ENCODE measurements around the gene ZNF768.

DNA sequence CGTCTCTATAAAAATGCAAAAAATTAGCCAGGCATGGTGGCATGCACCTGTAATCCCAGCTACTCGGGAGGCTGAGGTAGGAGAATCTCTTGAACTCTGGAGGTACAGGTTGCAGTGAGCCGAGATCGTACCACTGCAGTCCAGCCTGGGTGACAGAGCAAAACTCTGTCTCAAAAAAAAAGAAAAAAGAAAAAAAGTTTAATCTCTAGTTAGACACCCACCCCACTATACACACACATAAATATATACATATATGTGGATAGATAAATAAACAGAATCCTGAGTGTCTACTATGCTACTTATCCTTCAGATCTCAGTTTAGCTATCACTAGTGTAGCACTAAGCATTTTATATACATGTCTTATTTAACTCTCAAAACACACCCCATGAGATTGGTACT is 35.1 kb downstream of the ZNF768 start:
- TF ChIP-seq POLR2A (IDR thresholded peaks at IDR 0.05; ENCODE audit: low read depth, low read length) (no peak), POLR2AphosphoS5 (IDR thresholded peaks at IDR 0.05; ENCODE audit: low read depth, low read length) (no peak), TAF1 (IDR thresholded peaks at IDR 0.05; ENCODE audit: borderline replicate concordance, low read depth, low read length) (no peak)

Measured in GM12892 (cell line).